Endothelial cell of umbilical vein (primary cell): ENCODE data around the gene PPP4R1.

Experiments used
- CTCF ChIP-seq, 2 donors: IDR thresholded peaks; 1 replicate in 1 of 2; 2 replicates in 1 of 2; pipeline ENCODE4 v1.5.1; 2011; ENCODE audit warnings: low read length in 2 of 2, mild to moderate bottlenecking in 2 of 2, moderate library complexity in 2 of 2, control low read depth in 1 of 2, inconsistent platforms in 1 of 2, low read depth in 1 of 2; ENCODE audit not compliant: insufficient read depth in 1 of 2; ENCODE audit errors: extremely low read depth in 1 of 2
- EZH2 ChIP-seq: IDR thresholded peaks from 2 replicates; pipeline ENCODE4 v1.6.1; 2012; ENCODE audit warnings: borderline replicate concordance, low read depth, mild to moderate bottlenecking, moderate library complexity, low read length, inconsistent platforms; ENCODE audit not compliant: severe bottlenecking
- JUN ChIP-seq: IDR thresholded peaks from 2 replicates; pipeline ENCODE4 v1.6.1; 2011; ENCODE audit warnings: borderline replicate concordance, low read depth; ENCODE audit not compliant: insufficient read length, insufficient read depth
- POLR2A ChIP-seq: IDR thresholded peaks from 2 replicates; pipeline ENCODE4 v1.6.1; 2012; ENCODE audit warnings: low read depth, mild to moderate bottlenecking, control low read depth, low read length

GRCh38 chr18:9653390-9653789 is 39.0 kb upstream of the PPP4R1 start:
- TF ChIP-seq POLR2A = no peak
- no peak for TF ChIP-seq CTCF (IDR thresholded peaks at IDR 0.05; ENCODE audit: extremely low read depth in 1 of 2, insufficient read depth in 1 of 2, low read depth in 1 of 2, low read length in 2 of 2)
- no peak for TF ChIP-seq EZH2
- TF ChIP-seq JUN = no peak
